Neural cell (in vitro differentiated cells): ENCODE data around the gene QKI. TPM values are rescaled to one million over a fixed set of nuclear protein-coding genes. Genes with fewer than 3 reads are reported as not detected.

ENCODE experiments used
- H2AFZ ChIP-seq: fragments of 200-600, 300-800 bp; sonication (generic), shearing (Covaris generic); 2 replicates; pipeline ENCODE4 v1.6.0; 2014; ENCODE audit warnings: low read depth, mild to moderate bottlenecking, antibody characterized with exemption, low read length, moderate library complexity
- H3F3A ChIP-seq: fragments of 200-600 bp; shearing (Covaris generic); 2 replicates; pipeline ENCODE4 v1.6.1; 2016; ENCODE audit warnings: mild to moderate bottlenecking, moderate library complexity, mixed read lengths, antibody characterized with exemption, low read length; ENCODE audit not compliant: insufficient read depth, poor library complexity, severe bottlenecking
- H3K27ac ChIP-seq: fragments of 200-600, 300-800 bp; sonication (generic), shearing (Covaris generic); 2 replicates; pipeline ENCODE4 v1.5.1; 2014; ENCODE audit warnings: mild to moderate bottlenecking, low read length, moderate library complexity
- H3K27me3 ChIP-seq: fragments of 300-800, 200-600 bp; sonication (generic), shearing (Covaris generic); 2 replicates; pipeline ENCODE4 v1.6.0; 2014; ENCODE audit warnings: mild to moderate bottlenecking, low read depth, low read length, moderate library complexity; ENCODE audit not compliant: insufficient read depth
- H3K36me3 ChIP-seq: fragments of 300-800, 200-600 bp; sonication (generic), shearing (Covaris generic); 2 replicates; pipeline ENCODE4 v1.5.1; 2014; ENCODE audit warnings: mild to moderate bottlenecking, antibody characterized with exemption, low read length, moderate library complexity; ENCODE audit not compliant: insufficient read depth
- H3K4me2 ChIP-seq: fragments of 300-800, 200-600 bp; sonication (generic), shearing (Covaris generic); 2 replicates; pipeline ENCODE4 v1.6.0; 2014; ENCODE audit warnings: mild to moderate bottlenecking, low read length
- H3K4me3 ChIP-seq: fragments of 300-800, 200-600 bp; sonication (generic), shearing (Covaris generic); 2 replicates; pipeline ENCODE4 v1.5.1; 2014; ENCODE audit warnings: mild to moderate bottlenecking, low read length, moderate library complexity
- H3K79me2 ChIP-seq: fragments of 200-600 bp; shearing (Covaris generic); replicated peaks from 2 replicates; pipeline ENCODE4 v1.6.0; 2014; ENCODE audit warnings: mild to moderate bottlenecking, low read length, moderate library complexity; ENCODE audit not compliant: insufficient read depth
- H3K9ac ChIP-seq: fragments of 300-800, 200-600 bp; sonication (generic), shearing (Covaris generic); 2 replicates; pipeline ENCODE4 v1.6.1; 2016; ENCODE audit warnings: mild to moderate bottlenecking, low read length, mixed read lengths
- H3K9me2 ChIP-seq: fragments of 200-600 bp; shearing (Covaris generic); 2 replicates; pipeline ENCODE4 v1.6.1; 2016; ENCODE audit warnings: mild to moderate bottlenecking, low read length, mixed read lengths; ENCODE audit not compliant: insufficient read depth
- H3K9me3 ChIP-seq: fragments of 200-600, 300-800 bp; sonication (generic), shearing (Covaris generic); 2 replicates; pipeline ENCODE4 v1.6.1; 2016; ENCODE audit warnings: mild to moderate bottlenecking, mixed run types, low read length, moderate library complexity, mixed read lengths
- H4K20me1 ChIP-seq: fragments of 200-600 bp; shearing (Covaris generic); 2 replicates; pipeline ENCODE4 v1.6.1; 2016; ENCODE audit warnings: mild to moderate bottlenecking, mixed run types; ENCODE audit not compliant: insufficient read depth
- EP300 ChIP-seq: fragments of 450-650 bp; conservative IDR thresholded peaks from 2 replicates; pipeline ENCODE4 v1.6.1; 2014; ENCODE audit warnings: antibody characterized with exemption, mild to moderate bottlenecking, moderate library complexity; ENCODE audit not compliant: poor library complexity, severe bottlenecking
- EZH2 ChIP-seq: fragments of 200-600, 300-800 bp; shearing (Covaris generic), sonication (generic); IDR thresholded peaks from 2 replicates; pipeline ENCODE4 v1.6.1; 2014; ENCODE audit warnings: antibody characterized with exemption, low read length, borderline replicate concordance, mild to moderate bottlenecking; ENCODE audit not compliant: insufficient read depth, poor library complexity, severe bottlenecking
- MXI1 ChIP-seq: fragments of 450-650 bp; conservative IDR thresholded peaks from 2 replicates; pipeline ENCODE4 v1.6.1; 2014; ENCODE audit warnings: antibody characterized with exemption, mild to moderate bottlenecking; ENCODE audit not compliant: poor library complexity, severe bottlenecking
- POLR2AphosphoS5 ChIP-seq: IDR thresholded peaks from 2 replicates; pipeline ENCODE4 v1.6.1; 2012
- RAD21 ChIP-seq: fragments of 450-650 bp; conservative IDR thresholded peaks from 2 replicates; pipeline ENCODE4 v1.6.1; 2014; ENCODE audit warnings: antibody characterized with exemption, mild to moderate bottlenecking, moderate library complexity
- REST ChIP-seq: IDR thresholded peaks from 2 replicates; pipeline ENCODE4 v1.6.1; 2012; ENCODE audit warnings: borderline replicate concordance
- SMC3 ChIP-seq: fragments of 450-650 bp; conservative IDR thresholded peaks from 2 replicates; pipeline ENCODE4 v1.6.1; 2014; ENCODE audit warnings: antibody characterized with exemption, mild to moderate bottlenecking, moderate library complexity; ENCODE audit not compliant: poor library complexity
- TAF1 ChIP-seq: IDR thresholded peaks from 2 replicates; pipeline ENCODE4 v1.6.1; 2012; ENCODE audit warnings: low read depth
- polyA plus RNA-seq: library from polyadenylated mRNA; depleted of rRNA; stranded (reverse); fragments of >200 nt; gene quantifications from 2 replicates; pipeline ENCODE4 v1.2.3, GENCODE V29; 2014

QKI gene
- polyA plus RNA-seq, 1 donor from 2014 or later: 39.0 TPM

GRCh38 chr6:163600331-163600730, 185.8 kb downstream of the QKI start:
- H3K4me3 ChIP-seq: no peak overlapping the region
- no peak overlapping the region for H3K4me2 ChIP-seq
- no peaks in the 10 kb centered on the region for H3K9me3 ChIP-seq
- H3F3A ChIP-seq: no peaks in the 10 kb centered on the region
- H3K36me3 ChIP-seq: no peaks in the 10 kb centered on the region
- H3K9me2 ChIP-seq: no peaks in the 10 kb centered on the region
- no peak overlapping the region for H2AFZ ChIP-seq
- H3K79me2 ChIP-seq: no peaks in the 10 kb centered on the region
- H3K9ac ChIP-seq: no peak overlapping the region
- TF ChIP-seq EZH2 (no peak), TAF1 (no peak)
- no peaks in the 10 kb centered on the region for H3K27me3 ChIP-seq
- no peaks in the 10 kb centered on the region for H4K20me1 ChIP-seq
- H3K27ac ChIP-seq: no peak overlapping the region

- Histone ChIP-seq H3K9me3 (no peaks in the 10 kb centered on the region), H3F3A (no peaks in the 10 kb centered on the region)
- TF ChIP-seq EZH2 (no peak), SMC3 (no peak), EP300 (no peak), RAD21 (no peak), REST (no peak)
Observed at GRCh38 chr6:163600781-163601180, 186.3 kb downstream of the QKI start.

GRCh38 chr6:163602851-163603250, 188.3 kb downstream of the QKI start:
- Histone ChIP-seq H3K9me3 (no peaks in the 10 kb centered on the region), H3K27ac (no peak overlapping the region), H3K79me2 (no peaks in the 10 kb centered on the region), H4K20me1 (no peaks in the 10 kb centered on the region), H3K27me3 (no peaks in the 10 kb centered on the region), H3K9ac (no peak overlapping the region), H3K36me3 (no peaks in the 10 kb centered on the region), H3F3A (no peaks in the 10 kb centered on the region), H3K9me2 (no peaks in the 10 kb centered on the region), H2AFZ (no peak overlapping the region), H3K4me3 (no peak overlapping the region), H3K4me2 (no peak overlapping the region)
- TF ChIP-seq POLR2AphosphoS5: no peak
- TF ChIP-seq REST: no peak
- no peak for TF ChIP-seq EP300
- TF ChIP-seq RAD21: no peak
- no peak for TF ChIP-seq MXI1

More at GRCh38 chr6:163600781-163601180, 186.3 kb downstream of the QKI start:
- H3K9ac ChIP-seq: no peak overlapping the region
- no peaks in the 10 kb centered on the region for H3K36me3 ChIP-seq
- H3K4me2 ChIP-seq: no peak overlapping the region
- H3K4me3 ChIP-seq: no peak overlapping the region
- no peaks in the 10 kb centered on the region for H3K9me2 ChIP-seq
- H3K79me2 ChIP-seq: no peaks in the 10 kb centered on the region
- no peaks in the 10 kb centered on the region for H4K20me1 ChIP-seq
- H3K27ac ChIP-seq: no peak overlapping the region
- H2AFZ ChIP-seq: no peak overlapping the region
- H3K27me3 ChIP-seq: no peaks in the 10 kb centered on the region
